ENCODE results near the gene FAM13A. TPM values are rescaled to one million over a fixed set of nuclear protein-coding genes. Genes with fewer than 3 reads are reported as not detected.
"Not testable (repeated sequence)": the region's sequence is repeated elsewhere in the genome, so short reads cannot be mapped to it uniquely, and the experiment has no call there.

FAM13A gene
- total RNA-seq, 1 experiment from 2014 or later, result 9.9 TPM

DNA sequence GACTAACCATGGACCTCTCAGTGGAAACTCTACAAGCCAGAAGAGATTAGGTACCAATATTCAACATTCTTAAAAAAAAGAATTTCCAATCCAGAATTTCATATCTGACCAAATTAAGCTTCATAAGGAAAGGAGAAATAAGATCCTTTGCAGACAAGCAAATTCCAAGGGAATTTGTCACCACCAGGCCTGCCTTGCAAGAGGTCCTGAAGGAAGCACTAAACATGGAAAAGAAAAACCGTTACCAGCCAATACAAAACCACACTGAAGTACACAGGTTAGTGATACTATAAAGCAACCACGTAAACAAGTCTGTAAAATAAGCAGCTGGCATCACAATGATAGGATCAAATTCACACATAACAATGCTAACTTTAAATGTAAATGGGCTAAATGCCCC lies 156.6 kb downstream of the FAM13A start:
- DNase-seq (ENCODE audit: low read depth), result peak; percentile 43

DNA sequence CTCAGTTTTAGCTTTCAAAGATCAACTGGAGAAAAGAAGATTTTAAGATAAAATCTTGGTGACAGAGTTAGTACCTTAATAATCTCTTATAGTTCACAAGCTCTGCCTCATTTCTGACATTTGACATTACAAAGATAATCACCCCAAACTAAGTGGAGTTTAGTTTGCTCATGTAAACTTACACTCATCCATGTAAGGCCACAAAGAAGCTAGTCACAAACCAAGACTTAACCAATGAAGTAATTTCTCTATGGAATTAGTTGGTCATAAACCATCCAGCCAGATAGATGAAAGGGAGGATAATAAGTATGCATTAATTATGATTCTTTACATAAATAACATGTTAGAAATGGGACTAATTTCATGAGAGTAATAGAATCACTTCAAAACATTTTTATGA lies 159.2 kb downstream of the FAM13A start:
- no peak for DNase-seq (ENCODE audit: low read depth)

DNA sequence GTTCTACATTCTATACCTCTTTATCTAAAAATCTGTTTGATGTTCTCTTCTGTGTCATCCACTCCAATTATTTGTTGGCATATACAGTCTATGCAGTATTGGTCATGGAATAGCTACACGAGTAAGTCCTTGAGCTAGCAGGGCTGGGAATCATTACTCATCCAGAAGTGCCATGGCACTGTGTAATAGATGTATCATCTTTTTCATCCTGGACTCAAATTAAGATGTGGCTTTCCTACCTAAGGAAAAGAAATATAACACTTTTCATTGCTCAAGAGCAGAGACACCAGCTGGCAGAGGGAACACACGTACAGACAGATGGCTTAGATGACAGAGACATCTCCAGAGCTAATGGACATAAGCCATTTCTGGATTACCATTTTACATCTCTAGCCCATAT lies 159.8 kb downstream of the FAM13A start:
- no peak for DNase-seq (ENCODE audit: low read depth)

DNA sequence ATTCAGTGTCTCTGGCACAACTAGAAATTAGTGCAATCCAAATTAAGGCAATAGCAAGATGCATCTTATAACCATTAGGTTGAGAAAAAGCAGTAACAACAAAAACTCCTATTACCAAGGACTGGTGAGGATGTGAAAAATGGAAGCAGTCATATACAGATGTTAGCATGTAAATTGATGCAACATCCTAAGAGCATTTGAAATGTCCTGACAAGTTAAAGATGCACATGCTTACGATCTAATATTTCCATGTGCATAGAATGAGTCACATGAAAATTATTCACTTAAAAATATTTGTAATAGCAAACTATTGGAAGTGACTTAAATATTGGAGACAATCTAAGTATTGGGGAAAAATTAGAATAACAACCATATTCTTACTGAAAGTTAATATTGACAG lies 163.0 kb downstream of the FAM13A start:
- no peak for DNase-seq (ENCODE audit: low read depth)

DNA sequence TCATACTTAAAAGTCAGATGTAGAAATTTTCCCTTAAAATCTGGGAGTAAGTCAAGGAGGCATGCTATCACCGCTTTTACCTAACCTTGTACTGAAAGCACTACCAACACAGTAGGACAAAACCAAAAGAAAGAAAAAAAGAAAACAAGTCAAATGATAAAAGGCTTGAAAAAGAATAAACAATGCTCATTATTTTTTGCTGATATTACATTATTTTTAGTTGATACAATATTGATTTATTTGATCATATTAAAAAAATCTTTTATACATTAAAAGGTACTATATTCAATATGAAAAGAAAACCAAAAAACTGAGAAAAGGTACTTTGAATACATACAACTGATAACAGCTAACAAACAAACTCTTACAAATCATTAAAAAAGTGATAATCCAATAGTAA lies 164.3 kb downstream of the FAM13A start:
- no peak for DNase-seq (ENCODE audit: low read depth)

DNA sequence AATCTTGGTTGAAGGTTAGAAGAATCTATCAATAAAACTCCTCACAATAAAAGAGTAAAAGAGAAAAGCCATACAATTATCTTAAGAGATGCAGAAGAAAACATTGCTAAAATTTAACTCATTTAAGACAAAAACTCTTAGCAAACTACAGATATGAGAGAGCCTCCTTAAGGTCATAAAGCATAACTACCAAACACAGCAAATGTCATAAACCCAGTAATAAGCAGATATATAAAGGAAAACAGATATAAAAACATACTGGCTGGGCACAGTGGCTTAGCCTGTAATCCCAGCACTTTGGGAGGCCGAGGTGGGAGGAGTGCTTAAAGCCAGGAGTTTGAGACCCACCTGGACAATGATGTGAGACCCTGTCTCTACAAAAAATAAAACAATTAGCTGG lies 165.3 kb downstream of the FAM13A start:
- DNase-seq (ENCODE audit: low read depth), result no peak

DNA sequence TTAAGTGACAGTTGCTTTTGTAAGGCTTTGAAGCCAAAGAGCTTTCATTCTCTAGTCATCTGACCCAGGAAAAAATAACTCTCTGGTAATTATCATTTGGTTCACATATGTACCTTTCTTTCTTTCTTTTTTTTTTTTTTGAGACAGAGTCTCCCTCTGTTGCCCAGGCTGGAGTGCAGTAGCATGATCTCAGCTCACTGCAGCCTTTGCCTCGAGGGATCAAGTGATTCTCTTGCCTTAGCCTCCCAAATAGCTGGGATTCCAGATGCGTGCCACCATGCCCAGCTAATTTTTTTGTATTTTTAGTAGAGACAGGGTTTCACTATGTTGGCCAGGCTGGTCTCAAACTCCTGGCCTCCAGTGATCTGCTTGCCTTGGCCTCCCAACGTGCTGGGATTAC lies 169.6 kb downstream of the FAM13A start:
- DNase-seq (ENCODE audit: low read depth), result peak; percentile 40

DNA sequence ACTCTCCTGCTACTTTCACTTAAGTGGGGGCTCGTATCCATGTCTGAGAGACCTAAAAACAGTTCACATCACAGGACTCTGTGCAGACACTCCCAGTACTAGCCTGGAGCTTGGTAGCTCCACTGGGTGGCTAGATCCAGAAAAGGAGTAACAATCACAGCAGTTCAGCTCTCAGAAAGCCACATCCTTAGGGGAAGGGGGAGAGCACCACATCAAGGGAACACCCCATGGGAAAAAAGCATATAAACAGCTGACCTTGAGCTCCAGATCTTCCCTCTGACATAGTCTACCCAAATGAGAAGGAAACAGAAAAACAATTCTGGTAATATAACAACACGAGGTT lies 175.8 kb downstream of the FAM13A start:
- DNase-seq (ENCODE audit: low read depth), result peak; percentile 36

DNA sequence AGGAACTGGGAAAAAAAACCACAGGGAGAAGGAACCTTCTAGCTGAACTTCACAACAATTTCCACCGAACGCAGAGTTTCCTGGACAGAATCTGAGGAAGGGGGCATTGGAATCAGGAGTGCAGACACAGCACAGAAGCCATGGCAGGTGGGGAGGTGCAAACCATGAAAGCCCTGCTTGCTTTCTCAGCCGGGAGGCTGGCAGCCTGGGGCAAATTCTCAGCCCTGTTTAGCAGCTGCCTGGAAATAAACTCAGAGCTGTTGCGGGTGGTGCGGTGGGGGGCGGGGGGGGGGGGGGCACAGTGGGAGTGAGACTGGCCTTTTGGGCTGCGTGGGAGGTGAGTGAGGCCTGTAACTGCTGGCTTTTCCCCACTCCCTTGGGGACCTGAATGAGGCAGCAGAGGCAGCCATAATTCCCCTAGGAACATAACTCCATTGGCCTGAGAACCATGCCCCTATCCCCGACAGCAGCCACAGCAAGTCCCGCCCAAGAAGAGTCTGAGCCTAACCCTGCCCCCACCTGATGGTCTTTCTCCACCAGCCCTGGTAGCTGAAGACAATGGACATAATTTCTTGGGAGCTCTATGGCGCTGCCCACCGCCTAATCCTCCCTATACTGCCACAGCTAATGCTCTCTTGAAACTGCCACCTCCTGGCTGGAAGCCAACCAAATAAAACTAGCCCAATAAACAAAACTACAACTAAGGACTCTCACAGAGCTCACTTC lies 176.3 kb downstream of the FAM13A start:
- DNase-seq (ENCODE audit: low read depth), result peak; percentile 24

DNA sequence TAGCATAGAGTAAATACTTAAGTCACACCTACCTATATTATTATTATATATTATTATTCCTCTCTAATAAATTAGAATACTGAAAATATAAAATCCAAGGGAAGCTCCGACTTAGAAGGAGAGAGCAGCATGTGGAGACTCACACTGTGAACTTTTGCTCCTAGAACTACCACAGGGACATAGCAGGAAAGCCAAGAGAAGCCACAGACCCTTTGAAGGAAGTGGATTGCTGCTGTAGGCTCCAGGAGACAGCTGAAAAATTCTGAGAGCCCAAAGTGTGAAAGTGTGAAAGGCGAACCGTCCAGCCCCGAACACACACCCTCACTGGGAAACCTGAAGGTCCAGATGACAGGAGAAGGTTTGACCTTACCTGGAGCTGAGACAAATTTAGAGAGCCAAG lies 177.0 kb downstream of the FAM13A start:
- no peak for DNase-seq (ENCODE audit: low read depth)

DNA sequence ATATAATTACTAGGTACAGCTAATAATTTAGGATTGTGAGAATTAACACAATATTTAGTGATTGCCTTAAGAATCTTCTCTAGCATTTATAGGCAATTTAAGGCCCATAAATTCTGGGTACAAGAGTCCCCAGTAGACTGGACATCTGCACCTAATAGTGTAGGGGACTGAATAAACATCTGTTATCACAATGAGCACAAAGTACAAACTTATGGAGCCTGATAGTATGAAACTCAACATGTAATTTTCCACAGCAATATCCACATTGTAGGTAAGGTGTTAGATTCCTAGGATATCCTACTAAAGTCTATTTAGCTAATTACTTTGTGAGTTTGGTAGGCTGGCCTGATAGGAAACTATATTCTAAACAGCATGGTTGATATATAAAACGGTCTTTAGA lies 178.3 kb downstream of the FAM13A start:
- no peak for DNase-seq (ENCODE audit: low read depth)

DNA sequence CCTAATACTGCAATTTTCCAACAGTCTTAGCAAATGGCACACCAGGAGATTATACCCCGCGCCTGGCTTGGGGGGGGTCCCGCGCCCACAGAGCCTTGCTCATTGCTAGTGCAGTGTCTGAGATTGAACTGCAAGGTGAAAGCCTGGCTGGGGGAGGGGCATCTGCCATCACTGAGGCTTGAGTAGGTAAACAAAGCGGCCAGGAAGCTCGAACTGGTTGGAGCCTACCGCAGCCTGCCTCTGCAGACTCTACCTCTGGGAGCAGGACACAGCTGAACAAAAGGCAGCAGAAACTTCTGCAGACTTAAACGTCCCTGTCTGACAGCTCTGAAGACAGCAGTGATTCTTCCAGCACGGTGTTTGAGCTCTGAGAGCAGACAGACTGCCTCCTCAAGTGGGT lies 186.6 kb downstream of the FAM13A start:
- no peak for DNase-seq (ENCODE audit: low read depth)

DNA sequence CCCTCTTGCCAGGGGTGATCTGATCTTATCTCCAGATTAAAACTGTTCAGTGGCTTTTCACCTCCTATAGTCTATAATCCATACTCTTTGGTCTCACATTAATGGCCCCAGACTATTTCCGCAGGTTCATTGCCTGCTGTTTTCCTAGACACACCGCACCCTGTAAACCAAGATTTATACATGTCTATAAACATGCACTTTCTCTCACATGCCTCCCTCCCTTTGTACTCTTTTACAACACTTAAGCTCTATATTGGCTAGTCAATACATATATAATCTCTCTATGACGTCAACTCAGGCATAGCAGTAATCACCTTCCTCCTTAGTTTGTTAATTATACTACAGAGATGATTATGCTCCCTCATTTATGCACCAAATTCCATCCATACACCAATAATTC lies 188.5 kb downstream of the FAM13A start:
- DNase-seq (ENCODE audit: low read depth), result no peak

DNA sequence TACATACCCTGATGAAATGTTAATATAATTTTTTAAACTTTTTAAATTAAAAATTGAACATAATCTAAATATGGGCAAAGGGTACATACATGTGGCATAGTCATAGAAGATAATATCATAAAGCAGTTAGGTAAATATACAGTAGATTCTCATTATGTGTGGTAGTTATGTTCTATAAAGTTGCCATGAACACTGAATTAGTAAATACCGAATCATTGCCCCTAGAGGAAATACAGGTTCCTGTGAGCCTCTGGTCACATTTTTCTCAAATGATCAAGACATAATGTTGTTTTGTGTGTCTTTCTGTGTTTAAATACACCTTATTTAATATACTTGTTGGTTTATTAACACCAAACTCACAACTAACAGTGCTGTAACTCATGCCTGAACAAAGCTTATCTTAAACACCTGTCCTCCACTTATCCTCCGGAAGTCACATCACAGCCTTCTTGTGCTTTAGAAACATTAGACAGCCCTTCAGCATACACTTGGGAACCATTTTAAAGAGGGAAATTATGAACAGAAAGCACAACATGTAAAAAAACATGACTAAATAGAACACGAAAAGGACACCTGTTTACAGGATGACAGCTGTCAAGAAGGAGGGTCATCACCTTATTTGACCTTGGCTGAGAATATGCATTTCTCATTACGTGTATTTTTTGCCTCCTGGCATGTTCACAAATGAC lies 190.0 kb downstream of the FAM13A start:
- DNase-seq (ENCODE audit: low read depth), result peak; percentile 5

DNA sequence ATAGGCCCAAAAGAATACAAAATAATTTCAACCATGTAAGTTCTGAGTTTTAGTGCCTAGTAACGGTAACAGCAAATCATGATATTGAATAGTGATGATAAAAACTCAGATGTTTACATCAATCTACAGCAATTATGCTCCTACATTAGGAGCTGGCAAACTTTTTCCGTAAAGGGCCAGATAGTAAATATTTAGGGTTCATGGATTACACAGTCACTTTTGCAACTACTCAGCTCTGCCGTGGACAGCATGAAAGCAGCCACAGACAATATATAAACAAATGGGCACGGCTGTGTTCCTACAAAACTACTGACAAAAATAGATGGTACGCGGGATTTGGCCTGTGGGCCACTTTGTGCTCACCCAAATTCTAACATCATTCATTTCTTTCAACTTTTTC lies 191.5 kb downstream of the FAM13A start:
- DNase-seq (ENCODE audit: low read depth), result no peak

DNA sequence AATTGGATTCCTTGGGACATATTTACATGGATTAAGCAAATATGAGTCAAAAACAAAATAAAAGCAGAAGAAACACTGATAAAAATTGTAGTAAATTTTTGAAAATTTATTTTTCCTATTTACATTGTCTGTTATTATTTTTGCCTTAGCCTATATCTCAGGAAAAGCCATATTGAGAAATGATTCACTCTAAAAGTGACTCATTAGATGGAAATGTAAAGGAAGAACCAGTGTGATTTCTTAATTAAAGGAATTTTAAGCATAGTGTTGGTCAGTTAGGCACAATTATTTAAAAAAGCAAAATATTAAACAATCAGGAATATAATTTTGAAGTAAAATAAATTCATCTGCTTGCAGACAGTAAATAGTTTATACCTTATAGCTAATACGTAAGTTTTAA lies 191.9 kb downstream of the FAM13A start:
- DNase-seq (ENCODE audit: low read depth), result peak; percentile 8

DNA sequence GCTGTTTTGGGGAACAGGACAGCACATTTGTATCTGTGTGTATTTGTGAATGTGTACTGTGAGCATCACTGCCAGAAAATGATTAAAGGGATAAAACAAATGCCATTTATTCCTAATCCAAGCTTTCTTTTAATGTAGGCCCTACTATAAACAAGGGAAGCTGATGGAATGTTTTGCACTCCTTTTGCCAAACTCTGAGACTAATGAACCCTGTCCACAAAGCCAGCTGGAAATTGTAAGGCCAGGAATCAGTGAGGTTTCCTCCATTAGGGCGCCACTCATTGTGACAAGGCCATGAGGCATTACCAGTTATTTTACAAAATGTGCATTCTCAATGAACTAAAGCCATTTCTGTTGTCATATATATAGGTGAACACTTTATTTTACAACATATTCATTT lies 196.4 kb downstream of the FAM13A start:
- no peak for DNase-seq (ENCODE audit: low read depth)

DNA sequence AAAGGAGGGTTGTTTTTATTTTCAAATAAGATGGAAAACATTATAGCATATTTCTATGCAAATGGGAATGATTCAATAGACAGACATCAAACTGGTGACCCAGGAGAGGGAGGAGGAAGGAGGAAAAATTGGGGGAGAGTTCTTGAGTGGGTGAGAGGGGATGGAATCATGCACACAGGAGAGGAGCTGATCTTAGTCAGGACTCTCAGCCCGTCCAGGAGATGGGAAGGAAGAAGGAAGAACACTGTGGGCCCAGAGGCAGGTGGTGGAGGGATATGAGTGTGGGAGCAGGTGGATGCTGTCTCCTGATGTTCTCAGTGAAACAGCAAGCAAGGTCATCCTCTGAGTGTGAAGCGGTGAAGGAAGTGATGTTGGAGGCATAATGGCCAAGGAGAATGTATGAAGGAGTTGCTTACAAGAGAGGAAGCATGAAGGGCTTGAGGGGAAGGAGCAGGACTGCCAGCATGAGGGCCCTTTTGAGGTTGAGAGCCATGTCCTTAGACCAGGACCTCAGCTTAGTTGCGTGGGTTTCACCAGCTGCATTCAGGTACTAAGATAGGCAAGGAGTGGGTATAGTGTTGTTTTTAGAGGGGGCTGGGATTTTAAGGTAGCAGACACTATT lies 197.7 kb downstream of the FAM13A start:
- DNase-seq (ENCODE audit: low read depth), result no peak

DNA sequence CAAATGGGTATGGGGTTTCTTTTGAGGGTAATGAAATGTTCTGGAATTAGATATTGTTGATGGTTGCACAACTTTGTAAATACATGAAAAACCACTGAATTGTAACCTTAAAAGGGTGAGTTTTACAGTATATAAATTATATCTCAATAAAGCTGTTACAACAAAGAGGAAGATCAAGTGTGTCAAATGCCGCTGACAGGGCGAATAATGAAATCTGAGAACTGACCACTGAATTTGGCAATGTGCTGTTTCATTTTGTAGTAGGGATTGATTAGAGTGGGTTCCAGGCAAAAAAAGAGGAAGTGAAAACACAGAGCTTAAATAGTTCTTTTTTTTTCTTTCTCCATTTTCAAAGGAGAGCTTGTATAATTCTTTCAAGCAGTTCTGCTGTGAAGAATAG lies 198.2 kb downstream of the FAM13A start:
- DNase-seq (ENCODE audit: low read depth), result no peak

DNA sequence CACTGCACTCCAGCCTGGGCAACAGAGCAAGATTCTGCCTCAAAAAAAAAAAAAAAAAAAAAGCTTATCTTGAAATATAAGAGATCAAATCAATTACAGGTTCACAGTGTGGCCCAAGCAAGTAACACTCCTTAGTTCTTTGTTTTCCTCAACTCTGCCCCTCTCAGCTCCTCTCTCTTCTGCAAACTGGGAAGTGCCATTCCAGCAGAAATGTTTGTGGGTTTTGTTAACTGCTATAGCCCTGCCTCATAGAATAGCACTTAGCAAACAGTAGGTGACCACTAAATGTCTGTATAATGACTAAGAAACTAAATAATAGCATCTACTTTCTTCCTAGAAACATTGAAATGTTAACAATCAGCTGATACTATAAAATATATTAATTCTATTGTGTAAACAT lies 199.4 kb downstream of the FAM13A start:
- no peak for DNase-seq (ENCODE audit: low read depth)

DNA sequence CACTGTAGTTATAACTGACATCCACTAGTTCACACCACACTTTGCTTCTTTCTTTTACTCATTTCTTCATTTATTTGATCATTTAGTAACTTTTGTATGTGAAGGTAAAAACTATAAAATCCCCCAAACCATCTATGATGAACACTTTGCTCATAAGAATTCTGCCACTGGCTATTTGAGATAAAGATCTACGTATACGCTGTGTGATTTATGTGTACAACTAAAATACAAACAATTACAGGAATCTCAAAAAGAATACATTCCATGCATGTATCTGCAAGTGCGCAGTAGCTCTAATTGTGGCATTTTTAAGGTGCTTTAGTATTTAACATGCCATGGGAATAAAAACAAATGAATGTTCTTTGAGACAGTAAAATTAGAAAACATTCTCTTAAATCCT lies 202.5 kb downstream of the FAM13A start:
- no peak for DNase-seq (ENCODE audit: low read depth)

DNA sequence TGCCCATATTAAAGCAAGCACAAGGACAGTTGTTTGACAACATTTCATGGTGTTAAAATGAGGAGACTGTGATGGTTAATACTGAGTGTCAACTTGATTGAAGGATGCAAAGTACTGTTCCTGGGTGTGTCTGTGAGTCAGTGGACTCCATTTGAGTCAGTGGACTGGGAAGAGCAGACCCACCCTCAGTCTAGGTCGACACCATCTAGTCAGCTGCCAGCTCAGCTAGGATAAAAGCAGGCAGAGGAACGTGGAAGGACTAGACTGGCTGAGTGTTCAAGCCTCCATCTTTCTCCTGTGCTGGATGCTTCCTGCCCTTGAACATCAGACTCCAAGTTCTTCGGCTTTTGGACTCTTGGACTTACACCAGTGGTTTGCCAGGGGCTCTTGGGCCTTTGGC lies 203.4 kb downstream of the FAM13A start:
- not testable (repeated sequence) for DNase-seq (ENCODE audit: low read depth)

DNA sequence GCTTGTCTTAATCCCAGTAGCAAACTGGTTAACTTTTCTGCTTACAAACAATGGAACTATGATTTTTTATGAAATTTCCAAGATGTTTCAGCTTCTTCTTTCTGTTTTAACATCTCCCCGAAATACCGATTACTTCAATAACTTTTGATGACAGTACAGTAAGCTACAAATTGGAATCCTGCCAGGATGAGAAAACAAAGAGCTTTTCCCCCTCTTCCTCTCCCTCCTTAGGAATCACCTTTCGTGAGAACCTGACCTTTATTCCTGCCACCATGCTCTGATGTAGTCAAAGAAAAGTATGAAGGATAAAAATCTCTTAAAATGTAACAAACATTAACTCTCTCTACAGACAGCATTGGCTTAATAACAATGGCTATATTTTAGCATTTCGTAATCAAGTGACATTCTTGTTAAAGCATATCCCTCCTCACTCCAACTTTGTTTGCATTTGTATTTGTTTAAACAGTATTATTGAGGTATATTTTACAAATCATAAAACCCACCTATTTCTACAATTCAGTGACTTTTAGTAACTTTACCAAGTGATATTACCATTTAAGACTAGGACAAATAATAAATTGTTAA lies 210.7 kb downstream of the FAM13A start:
- DNase-seq (ENCODE audit: low read depth), result no peak

Data from RPMI7951 (cell line).